ENCODE measurements around the gene PEX5L. TPM values are rescaled to one million over a fixed set of nuclear protein-coding genes. Genes with fewer than 3 reads are reported as not detected.

The PEX5L gene
- total and polyA plus RNA-seq, 2 experiments from 2014 or later = 0.13 to 0.63 TPM

DNA sequence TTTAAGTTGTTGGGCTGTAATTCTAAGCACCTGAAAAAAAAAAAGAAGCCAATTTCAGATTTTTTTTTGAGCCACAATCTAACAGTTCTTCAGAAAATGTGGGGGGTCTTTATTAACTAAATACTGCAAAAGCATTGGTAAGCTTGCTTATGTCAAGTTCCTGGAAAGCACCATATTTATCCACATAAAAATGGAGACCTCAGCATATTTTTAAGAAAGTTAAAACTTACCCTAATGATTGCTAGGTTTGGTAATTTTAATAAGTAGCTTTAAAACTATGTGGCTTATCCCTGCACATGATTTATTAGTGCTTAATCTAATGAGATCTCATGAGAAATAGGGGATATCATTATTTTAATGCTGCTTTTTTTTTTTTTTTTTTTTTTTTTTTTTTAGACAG, 227.1 kb downstream of the PEX5L start:
- DNase-seq (ENCODE audit: low spot score) = no peak
- H3K4me2 ChIP-seq = no peak overlapping the region
- TF ChIP-seq, protein P1, sequence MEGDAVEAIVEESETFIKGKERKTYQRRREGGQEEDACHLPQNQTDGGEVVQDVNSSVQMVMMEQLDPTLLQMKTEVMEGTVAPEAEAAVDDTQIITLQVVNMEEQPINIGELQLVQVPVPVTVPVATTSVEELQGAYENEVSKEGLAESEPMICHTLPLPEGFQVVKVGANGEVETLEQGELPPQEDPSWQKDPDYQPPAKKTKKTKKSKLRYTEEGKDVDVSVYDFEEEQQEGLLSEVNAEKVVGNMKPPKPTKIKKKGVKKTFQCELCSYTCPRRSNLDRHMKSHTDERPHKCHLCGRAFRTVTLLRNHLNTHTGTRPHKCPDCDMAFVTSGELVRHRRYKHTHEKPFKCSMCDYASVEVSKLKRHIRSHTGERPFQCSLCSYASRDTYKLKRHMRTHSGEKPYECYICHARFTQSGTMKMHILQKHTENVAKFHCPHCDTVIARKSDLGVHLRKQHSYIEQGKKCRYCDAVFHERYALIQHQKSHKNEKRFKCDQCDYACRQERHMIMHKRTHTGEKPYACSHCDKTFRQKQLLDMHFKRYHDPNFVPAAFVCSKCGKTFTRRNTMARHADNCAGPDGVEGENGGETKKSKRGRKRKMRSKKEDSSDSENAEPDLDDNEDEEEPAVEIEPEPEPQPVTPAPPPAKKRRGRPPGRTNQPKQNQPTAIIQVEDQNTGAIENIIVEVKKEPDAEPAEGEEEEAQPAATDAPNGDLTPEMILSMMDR (IDR thresholded peaks at IDR 0.05; ENCODE audit: poor library complexity) = no peak
- no peaks in the 10 kb centered on the region for H3K4me1 ChIP-seq (ENCODE audit: insufficient read depth)
- H3K36me3 ChIP-seq (replicated peaks; ENCODE audit: insufficient read depth, low read depth) = no peaks in the 10 kb centered on the region
- no peak overlapping the region for H2AFZ ChIP-seq
- H3K9me2 ChIP-seq (replicated peaks; ENCODE audit: insufficient read depth) = no peaks in the 10 kb centered on the region
- no peaks in the 10 kb centered on the region for H3K79me2 ChIP-seq
- no peaks in the 10 kb centered on the region for H4K20me1 ChIP-seq (ENCODE audit: insufficient read depth, poor library complexity, severe bottlenecking)
- H3K27me3 ChIP-seq = no peaks in the 10 kb centered on the region
- no peaks in the 10 kb centered on the region for H3K9me3 ChIP-seq (ENCODE audit: low read depth)
- H3K27ac ChIP-seq = no peak overlapping the region
- H3K4me3 ChIP-seq = no peak overlapping the region

DNA sequence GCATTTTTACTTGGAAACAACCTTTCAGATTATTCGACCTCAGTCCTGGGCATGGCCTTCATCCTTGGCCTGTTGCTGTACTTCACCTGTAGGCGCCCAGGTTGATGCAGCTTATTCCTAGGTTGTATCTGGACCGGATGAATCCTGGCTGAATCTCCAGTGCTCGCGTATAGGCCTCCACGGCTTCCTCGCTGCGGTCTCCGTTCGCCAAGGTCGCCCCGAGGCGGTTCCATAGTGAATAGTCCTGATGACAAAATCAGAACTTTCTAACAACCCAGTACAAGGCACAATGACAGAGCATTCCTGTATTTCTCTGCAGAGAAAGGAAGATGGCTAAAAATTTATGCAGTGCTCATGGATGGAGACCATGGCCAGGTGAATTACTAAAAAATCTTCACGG, 229.1 kb downstream of the PEX5L start:
- no peak for DNase-seq (ENCODE audit: low spot score)
- no peak overlapping the region for H3K27ac ChIP-seq
- H3K9me3 ChIP-seq (ENCODE audit: low read depth) = no peaks in the 10 kb centered on the region
- 94% methylated on average over 14 of the region's 14 CpGs for WGBS (ENCODE audit: low lambda C conversion rate, missing lambda C conversion rate)
- no peak overlapping the region for H3K4me3 ChIP-seq
- no peaks in the 10 kb centered on the region for H3K79me2 ChIP-seq
- H3K4me2 ChIP-seq = no peak overlapping the region
- no peaks in the 10 kb centered on the region for H3K36me3 ChIP-seq (replicated peaks; ENCODE audit: insufficient read depth, low read depth)
- TF ChIP-seq EZH2phosphoT487 (IDR thresholded peaks at IDR 0.05; ENCODE audit: low read depth, severe bottlenecking, unreplicated experiment) (no peak), EZH2 (IDR thresholded peaks at IDR 0.05; ENCODE audit: borderline replicate concordance) (no peak)
- TF ChIP-seq, protein P1 (IDR thresholded peaks at IDR 0.05; ENCODE audit: poor library complexity) = no peak
- H3K4me1 ChIP-seq (ENCODE audit: insufficient read depth) = no peaks in the 10 kb centered on the region
- no peak overlapping the region for H2AFZ ChIP-seq
- no peaks in the 10 kb centered on the region for H3K9me2 ChIP-seq (replicated peaks; ENCODE audit: insufficient read depth)
- no peaks in the 10 kb centered on the region for H4K20me1 ChIP-seq (ENCODE audit: insufficient read depth, poor library complexity, severe bottlenecking)
- H3K27me3 ChIP-seq = no peaks in the 10 kb centered on the region

DNA sequence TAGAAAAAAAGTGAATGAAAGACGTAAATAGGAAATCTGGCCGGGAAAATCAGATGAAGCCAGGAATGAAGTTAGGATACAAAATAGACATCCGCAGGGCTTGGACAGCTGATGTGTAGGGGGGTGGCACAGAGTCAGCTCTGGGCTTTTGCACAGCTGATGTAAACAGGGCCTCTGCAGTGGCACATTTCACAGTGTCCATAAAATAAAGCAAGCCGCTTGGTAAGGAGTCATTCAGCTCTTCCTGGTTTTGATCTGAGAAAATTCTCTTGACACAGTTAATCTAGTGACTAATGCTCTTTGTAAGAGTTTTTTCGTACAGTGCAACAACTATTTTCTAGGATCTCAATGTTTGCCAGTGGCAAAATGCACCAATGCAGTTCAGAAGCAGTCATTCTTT, 230.6 kb downstream of the PEX5L start:
- H3K4me1 ChIP-seq (ENCODE audit: insufficient read depth) = no peaks in the 10 kb centered on the region
- no peaks in the 10 kb centered on the region for H4K20me1 ChIP-seq (ENCODE audit: insufficient read depth, poor library complexity, severe bottlenecking)
- H3K9me2 ChIP-seq (replicated peaks; ENCODE audit: insufficient read depth) = no peaks in the 10 kb centered on the region
- no peak overlapping the region for H3K4me3 ChIP-seq
- no peaks in the 10 kb centered on the region for H3K79me2 ChIP-seq
- H3K4me2 ChIP-seq = no peak overlapping the region
- TF ChIP-seq EZH2phosphoT487 (IDR thresholded peaks at IDR 0.05; ENCODE audit: low read depth, severe bottlenecking, unreplicated experiment) (no peak), EZH2 (IDR thresholded peaks at IDR 0.05; ENCODE audit: borderline replicate concordance) (no peak)
- TF ChIP-seq, protein P1 (IDR thresholded peaks at IDR 0.05; ENCODE audit: poor library complexity) = no peak
- H3K36me3 ChIP-seq (replicated peaks; ENCODE audit: insufficient read depth, low read depth) = no peaks in the 10 kb centered on the region
- no peaks in the 10 kb centered on the region for H3K9me3 ChIP-seq (ENCODE audit: low read depth)
- 72% methylated on average over 5 of the region's 5 CpGs for WGBS (ENCODE audit: low lambda C conversion rate, missing lambda C conversion rate)
- H2AFZ ChIP-seq = no peak overlapping the region
- H3K27me3 ChIP-seq = no peaks in the 10 kb centered on the region
- no peak for DNase-seq (ENCODE audit: low spot score)
- H3K27ac ChIP-seq = no peak overlapping the region

DNA sequence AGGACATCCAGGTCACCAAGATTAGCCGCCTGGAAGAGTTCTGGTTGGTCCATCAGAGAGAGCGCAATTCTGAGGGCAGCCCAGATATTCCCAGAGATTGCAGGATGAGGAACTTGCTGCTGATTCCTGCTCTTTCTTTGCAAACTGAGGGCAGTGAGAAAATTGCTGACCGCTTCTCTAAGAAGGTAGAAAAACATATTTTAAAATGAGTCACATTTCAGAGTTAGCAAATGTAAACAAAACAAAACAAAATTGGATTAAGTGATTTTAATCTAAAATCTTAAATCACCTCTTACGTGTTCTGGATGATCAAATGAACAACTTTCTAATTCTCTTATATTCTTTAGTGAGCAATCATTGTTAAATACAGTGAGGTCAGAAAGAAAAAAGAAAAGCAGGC, 234.9 kb downstream of the PEX5L start:
- Histone ChIP-seq H3K79me2 (no peaks in the 10 kb centered on the region), H3K27me3 (no peaks in the 10 kb centered on the region), H2AFZ (no peak overlapping the region), H3K36me3 (replicated peaks; ENCODE audit: insufficient read depth, low read depth) (no peaks in the 10 kb centered on the region), H4K20me1 (ENCODE audit: insufficient read depth, poor library complexity, severe bottlenecking) (no peaks in the 10 kb centered on the region), H3K4me3 (no peak overlapping the region), H3K9me3 (ENCODE audit: low read depth) (no peaks in the 10 kb centered on the region), H3K4me2 (no peak overlapping the region), H3K27ac (peak overlapping the region; percentile 41), H3K4me1 (ENCODE audit: insufficient read depth) (peaks cover 2% of the 10 kb centered on the region), H3K9me2 (replicated peaks; ENCODE audit: insufficient read depth) (no peaks in the 10 kb centered on the region)
- WGBS (ENCODE audit: low lambda C conversion rate, missing lambda C conversion rate) = 84% methylated on average over 4 of the region's 4 CpGs
- DNase-seq (ENCODE audit: low spot score) = no peak
- TF ChIP-seq EZH2phosphoT487 (IDR thresholded peaks at IDR 0.05; ENCODE audit: low read depth, severe bottlenecking, unreplicated experiment) (no peak), EZH2 (IDR thresholded peaks at IDR 0.05; ENCODE audit: borderline replicate concordance) (no peak)
- TF ChIP-seq, protein P1 (IDR thresholded peaks at IDR 0.05; ENCODE audit: poor library complexity) = no peak
